GM12801 (cell line): ENCODE results near the gene CXCL8.

ENCODE experiments used
- TF ChIP-seq, protein P1 (sequence below): IDR thresholded peaks from one replicate; pipeline ENCODE4 v1.5.1; 2011; ENCODE audit warnings: control low read depth; ENCODE audit not compliant: insufficient read length; ENCODE audit errors: extremely low read depth

CXCL8 gene

GRCh38 chr4:73777612-73778011, 37.2 kb downstream of the CXCL8 start:
- TF ChIP-seq, protein P1, sequence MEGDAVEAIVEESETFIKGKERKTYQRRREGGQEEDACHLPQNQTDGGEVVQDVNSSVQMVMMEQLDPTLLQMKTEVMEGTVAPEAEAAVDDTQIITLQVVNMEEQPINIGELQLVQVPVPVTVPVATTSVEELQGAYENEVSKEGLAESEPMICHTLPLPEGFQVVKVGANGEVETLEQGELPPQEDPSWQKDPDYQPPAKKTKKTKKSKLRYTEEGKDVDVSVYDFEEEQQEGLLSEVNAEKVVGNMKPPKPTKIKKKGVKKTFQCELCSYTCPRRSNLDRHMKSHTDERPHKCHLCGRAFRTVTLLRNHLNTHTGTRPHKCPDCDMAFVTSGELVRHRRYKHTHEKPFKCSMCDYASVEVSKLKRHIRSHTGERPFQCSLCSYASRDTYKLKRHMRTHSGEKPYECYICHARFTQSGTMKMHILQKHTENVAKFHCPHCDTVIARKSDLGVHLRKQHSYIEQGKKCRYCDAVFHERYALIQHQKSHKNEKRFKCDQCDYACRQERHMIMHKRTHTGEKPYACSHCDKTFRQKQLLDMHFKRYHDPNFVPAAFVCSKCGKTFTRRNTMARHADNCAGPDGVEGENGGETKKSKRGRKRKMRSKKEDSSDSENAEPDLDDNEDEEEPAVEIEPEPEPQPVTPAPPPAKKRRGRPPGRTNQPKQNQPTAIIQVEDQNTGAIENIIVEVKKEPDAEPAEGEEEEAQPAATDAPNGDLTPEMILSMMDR, result no peak

DNA sequence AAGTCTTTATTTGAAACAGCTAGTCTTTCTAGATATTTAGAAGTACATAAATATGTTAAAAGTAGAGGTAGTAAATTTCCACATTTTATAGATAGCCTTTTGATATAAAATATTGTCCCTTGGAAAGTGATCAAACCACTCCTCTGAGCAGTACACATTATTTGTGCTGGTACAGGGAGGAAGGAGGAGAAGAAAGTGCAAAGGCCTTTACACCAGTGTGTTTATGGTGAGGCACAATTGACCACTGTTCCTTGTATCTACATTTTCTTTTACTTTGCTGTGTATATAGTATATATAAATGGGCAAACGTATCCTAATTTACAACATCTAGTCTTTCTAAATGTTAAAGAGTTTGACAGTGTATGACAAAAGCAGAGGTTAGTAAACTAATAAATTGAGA, 39.9 kb downstream of the CXCL8 start:
- TF ChIP-seq, protein P1, result no peak

DNA sequence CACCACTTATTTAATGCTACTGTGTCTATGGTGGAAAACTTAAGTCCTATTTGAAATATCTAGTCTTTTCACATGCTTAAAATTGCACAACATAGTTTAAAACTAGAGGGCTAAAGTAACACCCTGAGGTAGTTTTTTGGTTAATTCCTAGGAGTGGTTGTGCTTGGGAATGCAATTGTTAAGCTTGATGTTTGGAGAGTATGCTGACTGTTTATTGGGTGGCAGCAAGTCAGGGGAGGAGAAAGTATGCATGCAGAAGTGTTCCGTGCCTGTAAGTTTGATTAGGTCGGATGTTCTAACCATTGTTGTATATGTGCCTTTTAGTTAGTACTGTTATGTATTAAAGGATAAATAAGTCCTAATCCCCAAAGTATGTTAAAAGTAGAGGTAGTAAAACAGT, 40.5 kb downstream of the CXCL8 start:
- TF ChIP-seq, protein P1, result no peak

GRCh38 chr4:73788411-73788810, 48.0 kb downstream of the CXCL8 start:
- TF ChIP-seq, protein P1, result no peak
